OCI-LY7 (cell line): Measurements from ENCODE around the gene RBPMS2.

ENCODE experiments used
- EZH2phosphoT487 ChIP-seq: fragments of 200-600 bp; sonication (generic); IDR thresholded peaks from 2 replicates; pipeline ENCODE4 v1.6.1; 2018; ENCODE audit warnings: low read depth, borderline replicate concordance, mild to moderate bottlenecking, mixed run types, antibody characterized with exemption, low read length, moderate library complexity, mixed read lengths
- TF ChIP-seq, protein P1 (sequence below): fragments of 200-600 bp; sonication (generic); conservative IDR thresholded peaks from 2 replicates; pipeline ENCODE4 v1.5.1; 2014; ENCODE audit warnings: mild to moderate bottlenecking, antibody characterized with exemption, low read length, moderate library complexity, mixed read lengths

DNA sequence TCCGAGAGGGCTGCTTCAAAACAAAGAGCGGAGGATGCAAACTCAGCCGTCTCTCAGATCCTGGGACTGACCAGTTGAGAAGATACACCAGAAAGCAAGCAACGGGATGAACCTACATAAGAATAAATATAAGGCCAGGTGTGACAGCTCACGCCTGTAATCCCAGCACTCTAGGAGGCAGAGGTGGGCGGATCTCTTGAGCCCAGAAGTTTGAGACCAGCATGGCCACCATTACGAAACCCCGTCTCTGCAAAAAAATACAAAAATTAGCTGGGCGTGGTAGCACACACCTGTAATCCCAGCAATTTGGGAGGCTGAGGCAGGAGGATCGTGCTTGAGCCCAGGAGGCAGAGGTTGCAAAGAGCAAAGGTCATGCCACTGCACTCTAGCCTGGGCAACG lies 31.7 kb downstream of the RBPMS2 start:
- TF ChIP-seq, protein P1, sequence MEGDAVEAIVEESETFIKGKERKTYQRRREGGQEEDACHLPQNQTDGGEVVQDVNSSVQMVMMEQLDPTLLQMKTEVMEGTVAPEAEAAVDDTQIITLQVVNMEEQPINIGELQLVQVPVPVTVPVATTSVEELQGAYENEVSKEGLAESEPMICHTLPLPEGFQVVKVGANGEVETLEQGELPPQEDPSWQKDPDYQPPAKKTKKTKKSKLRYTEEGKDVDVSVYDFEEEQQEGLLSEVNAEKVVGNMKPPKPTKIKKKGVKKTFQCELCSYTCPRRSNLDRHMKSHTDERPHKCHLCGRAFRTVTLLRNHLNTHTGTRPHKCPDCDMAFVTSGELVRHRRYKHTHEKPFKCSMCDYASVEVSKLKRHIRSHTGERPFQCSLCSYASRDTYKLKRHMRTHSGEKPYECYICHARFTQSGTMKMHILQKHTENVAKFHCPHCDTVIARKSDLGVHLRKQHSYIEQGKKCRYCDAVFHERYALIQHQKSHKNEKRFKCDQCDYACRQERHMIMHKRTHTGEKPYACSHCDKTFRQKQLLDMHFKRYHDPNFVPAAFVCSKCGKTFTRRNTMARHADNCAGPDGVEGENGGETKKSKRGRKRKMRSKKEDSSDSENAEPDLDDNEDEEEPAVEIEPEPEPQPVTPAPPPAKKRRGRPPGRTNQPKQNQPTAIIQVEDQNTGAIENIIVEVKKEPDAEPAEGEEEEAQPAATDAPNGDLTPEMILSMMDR: no peak
- no peak for TF ChIP-seq EZH2phosphoT487
